Keratinocyte (primary cell): Measurements from ENCODE around the gene TCEAL5. TPM values are rescaled to one million over a fixed set of nuclear protein-coding genes. Genes with fewer than 3 reads are reported as not detected.

Experiments used
- DNase-seq: peaks from one replicate; pipeline ENCODE4 v3.0.0-alpha.2; 2011; ENCODE audit warnings: low read depth, missing footprints, low spot score
- FAIRE-seq: peaks from 2 replicates; lab custom pipeline; 2011; peaks lifted over from hg19 to GRCh38; lab: Jason Lieb, UNC
- H2AFZ ChIP-seq: 2 replicates; pipeline ENCODE4 v1.6.0; 2012; ENCODE audit warnings: low read length, control low read depth, inconsistent platforms; ENCODE audit not compliant: control insufficient read depth
- H3K27ac ChIP-seq: 2 replicates; pipeline ENCODE4 v1.5.1; 2011; ENCODE audit warnings: low read length; ENCODE audit not compliant: control insufficient read depth, insufficient read depth
- H3K27me3 ChIP-seq: 3 replicates; pipeline ENCODE4 v1.6.0; 2011; ENCODE audit warnings: low read length; ENCODE audit not compliant: control insufficient read depth, insufficient read depth; ENCODE audit errors: extremely low read depth
- H3K36me3 ChIP-seq, 2 experiments: 2 replicates in 1 of 2; 3 replicates in 1 of 2; pipeline ENCODE4 v1.5.1; 2011; ENCODE audit warnings: low read length in 2 of 2, mild to moderate bottlenecking in 1 of 2; ENCODE audit not compliant: control insufficient read depth in 2 of 2, insufficient read depth in 2 of 2; ENCODE audit errors: extremely low read depth in 1 of 2
- H3K4me1 ChIP-seq: 3 replicates; pipeline ENCODE4 v1.5.1; 2011; ENCODE audit warnings: low read length; ENCODE audit not compliant: control insufficient read depth, insufficient read depth; ENCODE audit errors: extremely low read depth
- H3K4me2 ChIP-seq: 3 replicates; pipeline ENCODE4 v1.6.0; 2011; ENCODE audit warnings: low read depth, low read length; ENCODE audit not compliant: control insufficient read depth, insufficient read depth; ENCODE audit errors: extremely low read depth
- H3K4me3 ChIP-seq, 3 experiments: fragments of 200-600 bp in 1 of 3; sonication (generic) in 1 of 3; 2 replicates in 2 of 3; 3 replicates in 1 of 3; pipeline ENCODE4 v1.5.1; 2011 to 2016; ENCODE audit warnings: low read length in 3 of 3, mild to moderate bottlenecking in 3 of 3, control low read depth in 2 of 3, inconsistent platforms in 1 of 3, low read depth in 1 of 3, mixed read lengths in 1 of 3, mixed run types in 1 of 3, moderate library complexity in 1 of 3; ENCODE audit not compliant: control insufficient read depth in 2 of 3, insufficient read depth in 2 of 3; ENCODE audit errors: extremely low read depth in 1 of 3
- H3K79me2 ChIP-seq: 2 replicates; pipeline ENCODE4 v1.6.0; 2012; ENCODE audit warnings: low read length; ENCODE audit not compliant: control insufficient read depth, insufficient read depth
- H3K9ac ChIP-seq: 3 replicates; pipeline ENCODE4 v1.6.0; 2011; ENCODE audit warnings: low read length; ENCODE audit not compliant: control insufficient read depth, insufficient read depth; ENCODE audit errors: extremely low read depth
- H3K9me1 ChIP-seq: 3 replicates; pipeline ENCODE4 v1.6.0; 2011; ENCODE audit warnings: low read length; ENCODE audit not compliant: control insufficient read depth, insufficient read depth; ENCODE audit errors: extremely low read depth
- H3K9me3 ChIP-seq: 2 replicates; pipeline ENCODE4 v1.5.1; 2012; ENCODE audit warnings: low read depth, low read length; ENCODE audit not compliant: control insufficient read depth
- H4K20me1 ChIP-seq: 3 replicates; pipeline ENCODE4 v1.6.0; 2011; ENCODE audit warnings: low read length; ENCODE audit not compliant: control insufficient read depth, insufficient read depth; ENCODE audit errors: extremely low read depth
- EZH2 ChIP-seq: IDR thresholded peaks from one replicate; pipeline ENCODE4 v1.6.1; 2012; ENCODE audit warnings: inconsistent platforms, mild to moderate bottlenecking, low read length, moderate library complexity
- dilution Hi-C: fragments of 300-500 bp; cut with MboI; formaldehyde crosslinking; loops from one replicate; pipeline ENCODE4 v1.7.0; 2020; ENCODE audit warnings: low sequenced_read_pairs; ENCODE audit not compliant: extremely low pct_ligation_motif_present
- polyA plus RNA-seq, 5 experiments: library from polyadenylated mRNA; depleted of rRNA in 3 of 5; stranded (reverse) in 3 of 5; stranded (forward) in 1 of 5; unstranded in 1 of 5; fragments of >200 nt; gene quantifications; 1 replicate in 1 of 5; 2 replicates in 3 of 5; 3 replicates in 1 of 5; pipeline versions ENCODE4 v1.2.1 to v1.2.3, GENCODE V29; 2011 to 2012; ENCODE audit warnings: missing spikeins in 2 of 5, low read depth in 1 of 5, low replicate concordance in 1 of 5
- TF ChIP-seq, protein P1 (sequence below), 3 experiments: IDR thresholded peaks in 1 of 3; conservative IDR thresholded peaks in 1 of 3; optimal IDR thresholded peaks in 1 of 3; 2 replicates in 2 of 3; 3 replicates in 1 of 3; pipeline versions ENCODE3 to v1.5.1; 2011; ENCODE audit warnings: low read length in 3 of 3, mild to moderate bottlenecking in 3 of 3, moderate library complexity in 2 of 3, control low read depth in 1 of 3, inconsistent platforms in 1 of 3; ENCODE audit not compliant: insufficient read depth in 2 of 3; ENCODE audit errors: extremely low read depth in 1 of 3

The TCEAL5 gene
- polyA plus RNA-seq, 1 donor (not counting 4 experiments of a cell fraction or from before 2014, with no cell fraction given): not detected

DNA sequence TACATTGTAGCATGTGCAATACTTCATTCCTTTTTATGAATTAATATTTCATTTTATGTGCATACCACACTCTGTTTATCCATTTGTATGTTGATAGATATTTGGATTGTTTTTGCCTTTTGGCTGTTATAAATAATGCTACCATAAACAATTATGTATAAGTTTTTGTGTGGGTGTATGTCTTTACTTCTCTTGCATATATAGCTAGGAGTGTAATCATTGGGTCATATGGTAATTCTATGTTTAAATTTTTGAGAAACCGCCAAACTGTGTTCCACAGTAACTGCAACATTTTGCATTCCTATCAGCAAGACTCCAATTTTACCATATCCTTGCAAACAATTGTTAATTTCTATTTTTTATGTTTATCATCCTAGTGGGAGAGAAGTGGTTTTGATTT, 3.1 kb upstream of the TCEAL5 start:
- dilution Hi-C loops: no loop called here
- no peak overlapping the region for H3K9ac ChIP-seq
- no peaks in the 10 kb centered on the region for H3K4me1 ChIP-seq
- no peak for FAIRE-seq
- no peaks in the 10 kb centered on the region for H4K20me1 ChIP-seq
- no peaks in the 10 kb centered on the region for H3K9me3 ChIP-seq
- no peaks in the 10 kb centered on the region for H3K36me3 ChIP-seq
- peaks cover 30% of the 10 kb centered on the region for H3K27me3 ChIP-seq
- H3K9me1 ChIP-seq: no peaks in the 10 kb centered on the region
- H3K4me2 ChIP-seq: no peak overlapping the region
- TF ChIP-seq, protein P1, sequence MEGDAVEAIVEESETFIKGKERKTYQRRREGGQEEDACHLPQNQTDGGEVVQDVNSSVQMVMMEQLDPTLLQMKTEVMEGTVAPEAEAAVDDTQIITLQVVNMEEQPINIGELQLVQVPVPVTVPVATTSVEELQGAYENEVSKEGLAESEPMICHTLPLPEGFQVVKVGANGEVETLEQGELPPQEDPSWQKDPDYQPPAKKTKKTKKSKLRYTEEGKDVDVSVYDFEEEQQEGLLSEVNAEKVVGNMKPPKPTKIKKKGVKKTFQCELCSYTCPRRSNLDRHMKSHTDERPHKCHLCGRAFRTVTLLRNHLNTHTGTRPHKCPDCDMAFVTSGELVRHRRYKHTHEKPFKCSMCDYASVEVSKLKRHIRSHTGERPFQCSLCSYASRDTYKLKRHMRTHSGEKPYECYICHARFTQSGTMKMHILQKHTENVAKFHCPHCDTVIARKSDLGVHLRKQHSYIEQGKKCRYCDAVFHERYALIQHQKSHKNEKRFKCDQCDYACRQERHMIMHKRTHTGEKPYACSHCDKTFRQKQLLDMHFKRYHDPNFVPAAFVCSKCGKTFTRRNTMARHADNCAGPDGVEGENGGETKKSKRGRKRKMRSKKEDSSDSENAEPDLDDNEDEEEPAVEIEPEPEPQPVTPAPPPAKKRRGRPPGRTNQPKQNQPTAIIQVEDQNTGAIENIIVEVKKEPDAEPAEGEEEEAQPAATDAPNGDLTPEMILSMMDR (optimal IDR thresholded peaks at IDR 0.05 in 1 of 3, IDR thresholded peaks at IDR 0.05 in 1 of 3, conservative IDR thresholded peaks at IDR 0.05 in 1 of 3; ENCODE audit: extremely low read depth in 1 of 3, insufficient read depth in 2 of 3, low read length in 3 of 3): no peak
- TF ChIP-seq EZH2: no peak
- H3K4me3 ChIP-seq: no peak overlapping the region
- H3K27ac ChIP-seq: no peak overlapping the region
- no peak overlapping the region for H2AFZ ChIP-seq
- DNase-seq: no peak
- H3K79me2 ChIP-seq: no peaks in the 10 kb centered on the region

DNA sequence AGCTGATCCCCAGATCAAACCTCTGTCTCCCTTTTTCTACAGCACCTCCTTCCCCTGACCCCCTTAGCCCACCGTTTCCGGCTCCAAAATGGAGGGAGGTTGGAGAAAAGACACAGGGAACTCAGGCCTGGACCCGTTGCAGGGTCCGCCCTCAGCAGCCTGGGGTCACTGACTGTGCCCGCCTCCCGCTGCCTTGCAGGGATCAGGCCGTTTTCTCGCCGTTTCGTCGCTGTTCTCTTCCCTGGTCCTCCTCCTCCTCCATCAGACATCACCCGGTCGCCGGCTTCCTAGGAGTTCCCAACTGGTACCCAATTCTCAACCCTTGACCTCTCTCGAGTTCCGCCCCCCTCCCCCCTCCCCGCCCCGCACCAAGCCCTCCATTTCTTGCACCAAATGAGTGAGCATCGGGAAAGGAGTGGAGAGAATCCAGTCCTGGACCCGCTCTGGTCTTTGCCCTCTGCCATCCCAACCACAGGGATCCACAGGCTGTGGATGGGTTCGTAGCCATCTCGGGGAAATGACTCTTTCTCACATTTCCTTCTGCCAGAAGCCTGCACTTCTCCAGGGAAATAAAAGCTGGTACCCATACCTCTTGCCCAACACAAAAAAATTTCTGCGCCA, 493 bp downstream of the TCEAL5 start:
- H2AFZ ChIP-seq: no peak overlapping the region
- H3K9me3 ChIP-seq: no peaks in the 10 kb centered on the region
- FAIRE-seq (no peak), DNase-seq (no peak)
- H3K79me2 ChIP-seq: no peaks in the 10 kb centered on the region
- H3K4me3 ChIP-seq: no peak overlapping the region
- H3K4me2 ChIP-seq: no peak overlapping the region
- TF ChIP-seq EZH2: no peak
- TF ChIP-seq, protein P1 (optimal IDR thresholded peaks at IDR 0.05 in 1 of 3, IDR thresholded peaks at IDR 0.05 in 1 of 3, conservative IDR thresholded peaks at IDR 0.05 in 1 of 3; ENCODE audit: extremely low read depth in 1 of 3, insufficient read depth in 2 of 3, low read length in 3 of 3): no peak
- H3K9ac ChIP-seq: no peak overlapping the region
- peaks cover 35% of the 10 kb centered on the region for H3K27me3 ChIP-seq
- no peaks in the 10 kb centered on the region for H3K4me1 ChIP-seq
- dilution Hi-C loops: no loop called here
- no peaks in the 10 kb centered on the region for H3K9me1 ChIP-seq
- H3K27ac ChIP-seq: no peak overlapping the region
- H4K20me1 ChIP-seq: no peaks in the 10 kb centered on the region
- H3K36me3 ChIP-seq: no peaks in the 10 kb centered on the region
